RPMI7951 (cell line): Measurements from ENCODE around the gene CGRRF1. TPM values are rescaled to one million over a fixed set of nuclear protein-coding genes. Genes with fewer than 3 reads are reported as not detected.

Experiments
- DNase-seq: peaks from one replicate; pipeline ENCODE4 v3.0.0-alpha.2; 2012; ENCODE audit warnings: low read depth
- total RNA-seq: library from RNA; depleted of rRNA; stranded (reverse); fragments of >200 nt; shearing (Covaris generic); gene quantifications from 2 replicates; pipeline ENCODE4 v1.2.3, GENCODE V29; 2014; rRNA removed

CGRRF1 gene
- total RNA-seq, 1 experiment from 2014 or later, result 19.6 TPM

DNA sequence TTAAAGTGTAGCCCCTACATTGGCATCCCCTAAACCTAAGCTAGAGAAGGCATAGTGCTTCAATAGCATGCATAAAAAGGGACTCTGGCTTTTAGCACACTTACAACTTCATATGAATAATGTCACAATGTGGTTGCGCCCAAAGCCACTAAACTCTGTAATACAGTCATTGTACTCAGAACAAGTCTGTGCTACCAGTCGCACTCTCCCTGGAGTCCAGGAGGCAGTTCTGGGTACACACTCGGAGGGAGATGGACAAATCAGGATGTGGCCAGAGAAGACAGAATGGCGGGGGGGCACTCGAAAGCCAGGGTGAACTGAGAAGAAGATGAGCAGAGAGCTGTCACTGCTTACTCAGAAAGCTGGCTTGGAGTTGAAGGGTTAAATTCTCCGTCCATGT lies 67.8 kb downstream of the CGRRF1 start:
- no peak for DNase-seq

DNA sequence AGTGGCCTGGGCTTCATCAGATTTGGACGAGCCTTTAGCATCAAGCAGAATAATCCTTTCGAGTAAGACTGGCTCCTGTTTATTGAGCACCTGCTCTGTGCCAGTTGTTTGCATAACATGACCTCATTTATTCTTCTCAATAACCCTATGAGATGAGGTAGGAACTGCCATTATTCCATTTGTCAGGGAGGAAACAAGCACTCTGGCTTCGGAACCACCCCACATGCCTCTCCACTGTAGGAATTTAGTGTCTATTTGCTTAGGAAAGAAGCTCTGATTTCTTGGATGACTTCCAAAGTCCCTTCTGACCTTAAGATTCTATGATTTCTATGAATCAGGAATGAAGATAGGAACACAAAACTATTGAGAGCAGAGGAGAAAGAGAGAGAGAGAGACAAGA lies 68.3 kb downstream of the CGRRF1 start:
- no peak for DNase-seq

DNA sequence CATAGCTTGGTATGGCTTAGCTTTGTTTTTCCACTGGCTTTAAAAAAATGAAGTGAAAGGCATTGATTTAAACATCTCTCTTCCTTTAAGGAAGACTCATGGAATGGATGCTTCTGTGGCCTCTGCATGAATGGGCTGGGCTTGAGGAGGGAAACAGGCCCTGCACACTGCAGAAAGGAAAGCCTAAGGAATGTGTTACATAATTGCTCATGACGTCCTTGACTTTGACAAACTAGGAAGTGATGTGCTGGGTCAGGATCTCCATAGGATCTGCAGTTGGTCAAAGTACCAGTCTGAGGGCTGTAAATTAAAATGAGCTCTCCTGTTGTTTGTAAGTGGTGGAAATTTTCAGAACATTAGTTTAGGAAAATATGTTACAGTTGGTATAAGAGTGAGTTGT lies 69.9 kb downstream of the CGRRF1 start:
- DNase-seq, result peak; percentile 46

DNA sequence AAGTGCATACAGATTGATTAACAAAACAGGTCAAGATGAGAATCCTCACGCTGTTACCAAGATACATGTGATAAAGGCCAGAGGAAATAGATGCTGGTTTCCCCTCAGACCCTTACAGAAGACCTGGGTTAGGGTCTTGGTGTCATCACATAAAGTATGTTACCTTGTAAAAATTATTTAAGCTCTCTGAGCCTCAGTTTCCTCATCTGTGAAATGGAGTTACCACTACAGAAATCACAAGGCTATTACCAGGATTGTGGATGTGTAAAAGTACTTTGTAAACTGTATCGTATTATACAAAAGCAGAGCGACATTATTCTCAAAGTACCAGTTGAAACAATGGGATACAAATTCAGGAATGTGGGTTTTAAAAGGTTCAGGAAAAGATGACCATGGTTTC lies 71.2 kb downstream of the CGRRF1 start:
- no peak for DNase-seq

DNA sequence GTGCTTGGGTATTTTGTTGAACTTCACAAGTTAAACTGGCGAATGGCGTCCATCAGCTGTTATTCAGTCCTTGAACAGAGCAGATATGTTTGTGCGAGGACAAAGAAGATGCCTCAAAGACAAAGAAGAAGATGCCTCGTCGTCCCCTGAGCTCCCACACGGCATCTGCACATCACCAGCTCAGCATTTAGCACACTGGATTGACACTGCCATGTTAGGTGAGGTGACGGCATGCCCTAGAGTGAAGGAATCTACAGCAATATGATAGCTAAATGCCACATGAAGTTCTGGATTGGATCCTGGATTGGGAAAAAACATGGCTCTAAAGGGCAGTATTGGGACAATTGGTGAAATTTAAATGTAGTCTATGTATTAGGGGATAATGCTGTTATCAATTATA lies 72.6 kb downstream of the CGRRF1 start:
- DNase-seq, result no peak

DNA sequence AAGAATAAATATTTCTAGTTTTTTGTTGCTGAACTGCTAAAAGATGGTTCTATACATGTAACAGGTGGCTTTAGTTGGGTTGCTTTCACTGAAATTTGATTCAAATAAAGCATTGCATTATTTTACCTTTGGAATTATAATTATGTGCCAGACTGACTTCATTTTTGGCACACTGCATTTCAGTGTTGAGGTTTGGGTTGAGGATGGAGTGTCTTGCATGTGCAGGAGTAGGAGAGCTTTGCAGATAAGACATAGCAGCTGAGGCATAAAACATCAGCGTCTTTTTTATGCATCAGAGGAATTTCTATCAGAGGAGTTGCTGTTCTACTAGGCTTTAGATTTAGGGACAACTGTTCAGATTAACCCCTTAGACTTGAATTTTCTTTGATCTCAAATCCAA lies 74.4 kb downstream of the CGRRF1 start:
- DNase-seq, result no peak

DNA sequence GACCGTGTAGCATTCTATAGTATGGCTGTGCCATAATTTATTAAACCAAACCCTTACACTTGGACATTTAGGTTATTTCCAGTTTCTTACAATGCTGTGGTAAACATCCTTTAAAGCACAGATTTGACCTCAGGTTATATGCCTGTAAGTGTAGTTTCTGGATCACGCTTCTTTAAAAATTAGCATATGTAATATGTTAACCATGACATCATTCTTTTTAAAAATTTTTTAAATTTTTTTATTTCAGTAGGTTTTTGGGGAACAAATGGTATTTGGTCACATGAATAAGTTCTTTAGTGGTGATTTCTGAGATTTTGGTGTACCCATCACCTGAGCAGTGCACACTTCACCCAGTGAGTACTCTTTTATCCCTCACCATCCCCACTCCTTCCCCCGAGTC lies 75.5 kb downstream of the CGRRF1 start:
- no peak for DNase-seq

Other genes with a start within 250 kb of the CGRRF1 start
- gene CDKN3, start 112.9 kb upstream of the CGRRF1 start, total RNA-seq, result 253 and 296 TPM in 2 replicates
- gene CNIH1, start 68.5 kb upstream of the CGRRF1 start, total RNA-seq, result 157 and 175 TPM in 2 replicates
- gene GMFB, start 20.9 kb upstream of the CGRRF1 start, total RNA-seq, result 90.1 and 94.2 TPM in 2 replicates
- gene SAMD4A, start 57.2 kb downstream of the CGRRF1 start, total RNA-seq, result 8.6 and 10.1 TPM in 2 replicates